ENCODE data around the gene MTNR1A. TPM values are rescaled to one million over a fixed set of nuclear protein-coding genes. Genes with fewer than 3 reads are reported as not detected.

The MTNR1A gene
- total RNA-seq, 2 experiments from 2014 or later, result not detected

DNA sequence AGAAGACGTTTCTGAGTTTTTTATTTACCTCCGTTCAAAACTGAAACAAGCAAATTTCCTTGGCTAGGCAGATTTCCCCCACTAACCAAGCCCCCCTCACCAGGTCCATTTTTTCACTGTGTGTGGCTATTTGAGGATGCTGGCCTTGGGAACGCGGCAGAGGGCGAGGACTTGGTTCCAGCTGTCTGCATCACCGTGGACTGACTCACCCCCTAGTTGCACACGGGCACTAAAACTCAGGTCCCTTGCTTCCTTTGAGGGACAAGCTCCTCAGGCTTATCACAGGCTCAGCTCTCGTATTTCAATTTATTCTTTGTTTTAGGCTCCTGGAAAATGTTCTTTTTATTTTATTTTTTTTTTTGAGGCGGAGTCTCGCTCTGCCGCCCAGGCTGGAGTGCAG, 8.4 kb upstream of the MTNR1A start:
- DNase-seq (no peak), ATAC-seq (no peak)
- Mint-ChIP-seq H3K9me3 (no peaks in the 10 kb centered on the region), H3K27ac (no peak overlapping the region), H3K4me1 (ENCODE audit: low read depth) (no peaks in the 10 kb centered on the region), H3K27me3 (no peaks in the 10 kb centered on the region), H3K4me3 (no peak overlapping the region), H3K36me3 (ENCODE audit: low read depth) (no peaks in the 10 kb centered on the region)
- ChIA-PET CTCF (no interaction called here), POLR2A (no interaction called here)
- TF ChIP-seq, protein P1, sequence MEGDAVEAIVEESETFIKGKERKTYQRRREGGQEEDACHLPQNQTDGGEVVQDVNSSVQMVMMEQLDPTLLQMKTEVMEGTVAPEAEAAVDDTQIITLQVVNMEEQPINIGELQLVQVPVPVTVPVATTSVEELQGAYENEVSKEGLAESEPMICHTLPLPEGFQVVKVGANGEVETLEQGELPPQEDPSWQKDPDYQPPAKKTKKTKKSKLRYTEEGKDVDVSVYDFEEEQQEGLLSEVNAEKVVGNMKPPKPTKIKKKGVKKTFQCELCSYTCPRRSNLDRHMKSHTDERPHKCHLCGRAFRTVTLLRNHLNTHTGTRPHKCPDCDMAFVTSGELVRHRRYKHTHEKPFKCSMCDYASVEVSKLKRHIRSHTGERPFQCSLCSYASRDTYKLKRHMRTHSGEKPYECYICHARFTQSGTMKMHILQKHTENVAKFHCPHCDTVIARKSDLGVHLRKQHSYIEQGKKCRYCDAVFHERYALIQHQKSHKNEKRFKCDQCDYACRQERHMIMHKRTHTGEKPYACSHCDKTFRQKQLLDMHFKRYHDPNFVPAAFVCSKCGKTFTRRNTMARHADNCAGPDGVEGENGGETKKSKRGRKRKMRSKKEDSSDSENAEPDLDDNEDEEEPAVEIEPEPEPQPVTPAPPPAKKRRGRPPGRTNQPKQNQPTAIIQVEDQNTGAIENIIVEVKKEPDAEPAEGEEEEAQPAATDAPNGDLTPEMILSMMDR (IDR thresholded peaks at IDR 0.05), result no peak
- intact Hi-C loops (cut with micrococcal nuclease), result no loop called here

DNA sequence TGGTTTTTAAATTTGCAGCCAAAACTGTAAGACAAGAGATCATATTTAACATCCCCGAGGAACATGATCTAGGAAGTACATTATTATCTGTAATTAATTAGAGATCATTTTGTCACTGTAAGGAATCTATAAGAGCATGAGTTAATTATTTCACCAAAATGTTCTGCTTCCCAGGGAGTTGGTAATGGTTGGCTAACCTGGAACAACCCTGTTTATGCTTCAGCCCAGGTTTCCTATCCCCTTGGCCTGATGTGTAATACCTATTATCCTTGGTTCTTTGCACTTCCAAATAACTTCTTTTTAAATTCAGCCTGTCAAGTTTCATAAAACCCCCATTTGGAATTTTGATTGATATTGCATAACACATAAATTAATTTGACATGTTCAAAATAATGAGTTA, 6.4 kb upstream of the MTNR1A start:
- Mint-ChIP-seq H3K9me3 (no peaks in the 10 kb centered on the region), H3K27ac (no peak overlapping the region), H3K36me3 (ENCODE audit: low read depth) (no peaks in the 10 kb centered on the region), H3K27me3 (no peaks in the 10 kb centered on the region), H3K4me3 (no peak overlapping the region), H3K4me1 (ENCODE audit: low read depth) (no peaks in the 10 kb centered on the region)
- TF ChIP-seq, protein P1 (IDR thresholded peaks at IDR 0.05), result no peak
- CTCF ChIA-PET, result no interaction called here
- intact Hi-C loops (cut with micrococcal nuclease), result no loop called here
- DNase-seq, result no peak
- ATAC-seq, result no peak
- POLR2A ChIA-PET, result no interaction called here

DNA sequence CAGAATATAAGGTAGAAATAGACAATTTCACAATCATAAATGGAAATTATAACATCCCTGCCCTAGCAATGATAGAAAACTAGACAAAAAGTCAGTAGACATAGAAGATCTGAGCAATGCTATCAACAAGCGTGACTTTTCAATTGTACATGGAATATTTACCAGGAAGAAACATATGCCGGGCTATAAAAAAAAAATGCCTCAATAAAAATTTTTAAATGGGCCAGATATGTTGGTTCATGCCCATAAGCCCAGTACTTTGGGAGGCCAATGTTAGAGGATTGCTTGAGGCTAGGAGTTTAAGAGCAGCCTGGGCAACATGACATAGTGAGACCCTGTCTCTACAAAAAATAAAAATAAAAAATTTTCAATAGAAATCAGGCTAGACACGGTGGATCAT, 5.3 kb upstream of the MTNR1A start:
- POLR2A ChIA-PET, result no interaction called here
- Mint-ChIP-seq H3K4me1 (ENCODE audit: low read depth) (no peaks in the 10 kb centered on the region), H3K27ac (no peak overlapping the region), H3K9me3 (no peaks in the 10 kb centered on the region), H3K4me3 (no peak overlapping the region), H3K27me3 (peaks cover 5% of the 10 kb centered on the region), H3K36me3 (ENCODE audit: low read depth) (no peaks in the 10 kb centered on the region)
- TF ChIP-seq, protein P1 (IDR thresholded peaks at IDR 0.05), result no peak
- intact Hi-C loops (cut with micrococcal nuclease), result no loop called here
- CTCF ChIA-PET, result no interaction called here
- no peak for DNase-seq
- ATAC-seq, result no peak

DNA sequence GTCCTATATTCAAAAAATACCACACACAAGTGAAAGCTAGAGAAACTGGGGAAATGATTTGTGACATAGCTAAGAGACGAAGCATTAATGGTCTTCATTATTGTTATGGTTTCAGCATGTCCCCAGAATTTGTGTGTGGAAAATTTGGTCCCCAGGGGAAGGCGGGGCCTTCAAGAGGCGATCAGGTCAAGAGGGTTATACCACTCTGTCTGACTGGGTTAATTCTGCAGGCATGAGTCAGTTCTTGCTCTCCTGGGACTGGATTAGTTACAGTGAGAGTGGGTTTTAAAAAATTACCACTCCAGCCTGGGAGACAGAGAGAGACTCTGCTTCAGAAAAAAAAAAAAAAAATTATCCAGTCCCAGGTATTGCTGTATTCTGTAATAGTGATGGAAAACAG, 2.1 kb upstream of the MTNR1A start:
- H3K9me3 Mint-ChIP-seq, result no peaks in the 10 kb centered on the region
- peaks cover 22% of the 10 kb centered on the region for H3K27me3 Mint-ChIP-seq
- POLR2A ChIA-PET, result no interaction called here
- CTCF ChIA-PET, result interaction anchor here (1.0 kb wide), 1 partner anchor 29 kb away, joined by 3 read pairs; no protein-coding TSS in a partner anchor
- DNase-seq (no peak), ATAC-seq (no peak)
- no peak overlapping the region for H3K27ac Mint-ChIP-seq
- no peak overlapping the region for H3K4me3 Mint-ChIP-seq
- intact Hi-C loops (cut with micrococcal nuclease), result no loop called here
- no peaks in the 10 kb centered on the region for H3K36me3 Mint-ChIP-seq (ENCODE audit: low read depth)
- TF ChIP-seq, protein P1 (IDR thresholded peaks at IDR 0.05), result no peak
- no peaks in the 10 kb centered on the region for H3K4me1 Mint-ChIP-seq (ENCODE audit: low read depth)

DNA sequence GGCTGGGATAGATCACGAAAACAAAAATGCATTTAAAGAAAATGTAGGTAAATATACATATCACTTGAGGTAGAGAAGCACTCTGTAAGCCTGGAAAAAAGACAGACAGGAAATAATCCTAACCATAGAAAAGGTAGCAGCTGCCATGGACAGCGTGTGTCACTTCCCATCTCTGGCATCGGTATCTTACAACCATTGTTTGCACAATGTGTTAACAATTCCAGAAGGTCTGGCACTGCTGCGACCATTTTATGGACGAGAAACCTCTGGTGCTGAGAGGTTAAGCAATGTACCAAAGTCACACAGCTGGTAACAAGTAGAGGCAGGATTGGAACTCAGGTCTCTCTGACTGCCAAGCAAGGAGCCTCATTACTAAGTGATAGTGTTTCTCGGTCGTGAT, 1.7 kb upstream of the MTNR1A start:
- H3K4me3 Mint-ChIP-seq, result no peak overlapping the region
- ATAC-seq (no peak), DNase-seq (no peak)
- TF ChIP-seq, protein P1 (IDR thresholded peaks at IDR 0.05), result no peak
- CTCF ChIA-PET, result interaction anchor here (1.0 kb wide), 1 partner anchor 30 kb away, joined by 3 read pairs; no protein-coding TSS in a partner anchor
- intact Hi-C loops (cut with micrococcal nuclease), result no loop called here
- POLR2A ChIA-PET, result no interaction called here
- no peaks in the 10 kb centered on the region for H3K4me1 Mint-ChIP-seq (ENCODE audit: low read depth)
- H3K27me3 Mint-ChIP-seq, result peaks cover 22% of the 10 kb centered on the region
- H3K27ac Mint-ChIP-seq, result no peak overlapping the region
- no peaks in the 10 kb centered on the region for H3K36me3 Mint-ChIP-seq (ENCODE audit: low read depth)
- no peaks in the 10 kb centered on the region for H3K9me3 Mint-ChIP-seq
